HCT116 (cell line): ENCODE results near the gene COL2A1. TPM values are rescaled to one million over a fixed set of nuclear protein-coding genes. Genes with fewer than 3 reads are reported as not detected.

Experiments
- ATAC-seq: fragments of 200-7000 bp; cut with Tn5 transposase; 2 replicates; pipeline ENCODE4 v1.9.1; 2020; ENCODE audit warnings: mild to moderate bottlenecking, moderate library complexity
- BruUV-seq: library from RNA; stranded (reverse); fragments of 400-500 nt; replicated peaks from 2 replicates; lab custom pipeline; 2021; lab: Mats Ljungman, UMichigan
- CTCF ChIA-PET: fragments of 300-600 bp; sonication (Branson Sonifier 250); formaldehyde crosslinking; loops from one replicate; lab custom pipeline; 2021; ENCODE audit warnings: antibody characterized with exemption; lab: Charles Lee
- POLR2A ChIA-PET: fragments of 300-600, 350-600 bp; sonication (Branson Sonifier 250); formaldehyde crosslinking; loops from one replicate; lab custom pipeline; 2021; ENCODE audit warnings: antibody characterized with exemption; lab: Charles Lee
- RAD21 ChIA-PET, 2 experiments: fragments of 300-600 bp; sonication (Branson Sonifier 250); formaldehyde crosslinking; loops; one replicate each; lab custom pipeline; 2023; ENCODE audit warnings: low total read pairs in 2 of 2; ENCODE audit not compliant: uncharacterized antibody in 2 of 2, unreplicated experiment in 2 of 2, low non-redundant PET in 1 of 2; lab: Charles Lee
- DNase-seq: peaks from one replicate; pipeline ENCODE4 v3.0.0-alpha.2; 2010; ENCODE audit warnings: low read depth, low spot score
- H2AFZ ChIP-seq: fragments of 200-600 bp; shearing (Covaris generic), sonication (generic); 2 replicates; pipeline ENCODE4 v1.6.1; 2017; ENCODE audit warnings: low read depth, mixed run types, mixed read lengths, antibody characterized with exemption, low read length; ENCODE audit not compliant: poor library complexity, severe bottlenecking
- H3K27ac ChIP-seq: 2 replicates; pipeline ENCODE4 v1.5.1; 2012; ENCODE audit warnings: low read depth, low read length
- H3K27me3 ChIP-seq: fragments of 200-600 bp; sonication (generic); 2 replicates; pipeline ENCODE4 v1.6.1; 2016; ENCODE audit warnings: mixed run types, low read length, mixed read lengths; ENCODE audit not compliant: insufficient read depth
- H3K36me3 ChIP-seq, 2 experiments: fragments of 200-500 bp in 1 of 2; fragments of 200-600 bp in 1 of 2; sonication (Bioruptor generic) in 1 of 2; sonication (generic) in 1 of 2; 2 replicates each; pipeline versions ENCODE4 v1.5.1 to v1.6.1; 2014 to 2016; ENCODE audit warnings: low read length in 2 of 2, inconsistent platforms in 1 of 2, mixed read lengths in 1 of 2, mixed run types in 1 of 2; ENCODE audit not compliant: insufficient read depth in 2 of 2, control insufficient read depth in 1 of 2
- H3K4me1 ChIP-seq, 2 experiments: fragments of 200-600 bp in 1 of 2; sonication (generic) in 1 of 2; 2 replicates each; pipeline versions ENCODE4 v1.5.1 to v1.6.1; 2012 to 2017; ENCODE audit warnings: low read length in 2 of 2, inconsistent platforms in 1 of 2, mild to moderate bottlenecking in 1 of 2, mixed read lengths in 1 of 2, mixed run types in 1 of 2, moderate library complexity in 1 of 2; ENCODE audit not compliant: insufficient read depth in 2 of 2, control insufficient read depth in 1 of 2
- H3K4me2 ChIP-seq: fragments of 200-600 bp; sonication (generic); 2 replicates; pipeline ENCODE4 v1.6.1; 2017; ENCODE audit warnings: mixed run types, low read length, mixed read lengths
- H3K4me3 ChIP-seq, 2 experiments: fragments of 200-600 bp in 1 of 2; sonication (generic) in 1 of 2; replicated peaks in 1 of 2; 2 replicates each; pipeline ENCODE4 v1.5.1; 2011 to 2016; ENCODE audit warnings: low read length in 2 of 2, control low read depth in 1 of 2, low read depth in 1 of 2, mild to moderate bottlenecking in 1 of 2, mixed read lengths in 1 of 2, mixed run types in 1 of 2
- H3K79me2 ChIP-seq: fragments of 200-600 bp; sonication (generic); 2 replicates; pipeline ENCODE4 v1.6.1; 2017; ENCODE audit warnings: mild to moderate bottlenecking, mixed run types, low read length, moderate library complexity, mixed read lengths; ENCODE audit not compliant: insufficient read depth
- H3K9ac ChIP-seq: fragments of 200-600 bp; sonication (generic); 2 replicates; pipeline ENCODE4 v1.6.1; 2016; ENCODE audit warnings: low read length, mixed read lengths
- H3K9me2 ChIP-seq: fragments of 200-600 bp; sonication (generic), shearing (Covaris generic); 2 replicates; pipeline ENCODE4 v1.6.1; 2017; ENCODE audit warnings: mixed run types, mild to moderate bottlenecking, moderate library complexity; ENCODE audit not compliant: insufficient read depth
- H3K9me3 ChIP-seq, 2 experiments: fragments of 200-500 bp in 1 of 2; fragments of 200-600 bp in 1 of 2; sonication (Bioruptor generic) in 1 of 2; sonication (generic) in 1 of 2; 2 replicates each; pipeline ENCODE4 v1.6.1; 2014 to 2017; ENCODE audit warnings: low read length in 2 of 2, mixed read lengths in 2 of 2, inconsistent platforms in 1 of 2, low read depth in 1 of 2, mild to moderate bottlenecking in 1 of 2, mixed run types in 1 of 2, moderate library complexity in 1 of 2; ENCODE audit not compliant: control insufficient read depth in 1 of 2, insufficient read depth in 1 of 2
- H4K20me1 ChIP-seq: fragments of 200-600 bp; sonication (generic), shearing (Covaris generic); 2 replicates; pipeline ENCODE4 v1.6.1; 2017; ENCODE audit warnings: mixed run types, mild to moderate bottlenecking, moderate library complexity; ENCODE audit not compliant: insufficient read depth
- ATF3 ChIP-seq: IDR thresholded peaks from 2 replicates; pipeline ENCODE4 v1.6.1; 2012
- CTCF ChIP-seq, 3 experiments: fragments of 200-600 bp in 1 of 3; sonication (generic) in 1 of 3; IDR thresholded peaks in 2 of 3; conservative IDR thresholded peaks in 1 of 3; 2 replicates each; pipeline ENCODE4 v1.5.1; 2012 to 2017; ENCODE audit warnings: low read depth in 2 of 3, low read length in 2 of 3, antibody characterized with exemption in 1 of 3, borderline replicate concordance in 1 of 3, control low read depth in 1 of 3, mild to moderate bottlenecking in 1 of 3, mixed read lengths in 1 of 3, mixed run types in 1 of 3, moderate library complexity in 1 of 3; ENCODE audit not compliant: insufficient read depth in 1 of 3
- EGR1 ChIP-seq: IDR thresholded peaks from 2 replicates; pipeline ENCODE4 v1.6.1; 2012; ENCODE audit warnings: low read depth
- ELF1 ChIP-seq: IDR thresholded peaks from 2 replicates; pipeline ENCODE4 v1.6.1; 2012; ENCODE audit warnings: low read depth, borderline replicate concordance
- EZH2 ChIP-seq: fragments of 200-600 bp; sonication (generic); IDR thresholded peaks from 2 replicates; pipeline ENCODE4 v1.6.1; 2017; ENCODE audit warnings: antibody characterized with exemption, mixed run types
- POLR2AphosphoS5 ChIP-seq: IDR thresholded peaks from 2 replicates; pipeline ENCODE4 v1.6.1; 2011; ENCODE audit warnings: mild to moderate bottlenecking, low read depth, low read length, moderate library complexity
- REST ChIP-seq: IDR thresholded peaks from 2 replicates; pipeline ENCODE4 v1.6.1; 2012; ENCODE audit warnings: low read depth
- SRF ChIP-seq: IDR thresholded peaks from 2 replicates; pipeline ENCODE4 v1.6.1; 2012; ENCODE audit warnings: low read depth
- intact Hi-C: fragments of 100-400 bp; cut with micrococcal nuclease; formaldehyde crosslinking; loops from 2 replicates; pipeline ENCODE4 v1.10.0; 2022
- total RNA-seq: library from RNA; stranded (reverse); gene quantifications from one replicate; pipeline ENCODE4 v1.2.1, GENCODE V29; 2021; ENCODE audit not compliant: unreplicated experiment

The COL2A1 gene
- total RNA-seq, 1 experiment from 2014 or later: 0.22 TPM

GRCh38 chr12:47992776-47993175 is 11.5 kb downstream of the COL2A1 start:
- H3K9ac ChIP-seq: no peak overlapping the region
- H3K27me3 ChIP-seq: peaks cover 25% of the 10 kb centered on the region; the same call in 1 of the 2 replicates
- H3K4me2 ChIP-seq: no peak overlapping the region
- POLR2A ChIA-PET: no interaction called here
- ATAC-seq (no peak), DNase-seq (no peak)
- no peaks in the 10 kb centered on the region for H3K9me2 ChIP-seq
- no peaks in the 10 kb centered on the region for H3K9me3 ChIP-seq
- RAD21 ChIA-PET: no interaction called here
- H3K79me2 ChIP-seq: no peaks in the 10 kb centered on the region
- H2AFZ ChIP-seq: no peak overlapping the region
- peaks cover 0 to 6% of the 10 kb centered on the region in 2 experiments; a peak in 1 of 4 replicates for H3K4me1 ChIP-seq
- H3K27ac ChIP-seq: no peak overlapping the region
- no peaks in the 10 kb centered on the region for H3K36me3 ChIP-seq
- CTCF ChIA-PET: no interaction called here
- intact Hi-C loops: no loop called here
- H3K4me3 ChIP-seq: no peak overlapping the region
- BruUV-seq: no TSS peak
- no peak for TF ChIP-seq POLR2AphosphoS5
- no peak for TF ChIP-seq REST
- TF ChIP-seq SRF: no peak
- TF ChIP-seq EZH2: no peak
- TF ChIP-seq CTCF (IDR thresholded peaks at IDR 0.05 in 2 of 3, conservative IDR thresholded peaks at IDR 0.05 in 1 of 3; ENCODE audit: borderline replicate concordance in 1 of 3, insufficient read depth in 1 of 3, low read depth in 2 of 3, low read length in 2 of 3): no peak
- TF ChIP-seq ATF3: no peak
- no peak for TF ChIP-seq EGR1
- TF ChIP-seq ELF1: no peak
- TF ChIP-seq, all 23 proteins: peak for 0
- H4K20me1 ChIP-seq: no peaks in the 10 kb centered on the region
